WTC11 (cell line): ENCODE data around the gene LIN7B. TPM values are rescaled to one million over a fixed set of nuclear protein-coding genes. Genes with fewer than 3 reads are reported as not detected.

ENCODE experiments used
- ATAC-seq: fragments of 200-7000 bp; cut with Tn5 transposase; 2 replicates; pipeline ENCODE4 v1.10.0; 2021; ENCODE audit warnings: mild to moderate bottlenecking, moderate library complexity
- CTCF ChIA-PET: fragments of 300-600 bp; sonication (Branson Sonifier 250); formaldehyde crosslinking; loops from one replicate; lab custom pipeline; 2021; ENCODE audit warnings: antibody characterized with exemption; lab: Charles Lee
- POLR2A ChIA-PET: fragments of 350-600 bp; sonication (Branson Sonifier 250); formaldehyde crosslinking; loops from one replicate; lab custom pipeline; 2021; ENCODE audit warnings: antibody characterized with exemption; lab: Charles Lee
- DNase-seq: peaks from one replicate; pipeline ENCODE4 v3.0.0; 2021; ENCODE audit warnings: low spot score
- H3K27ac Mint-ChIP-seq: 2 replicates; pipeline ENCODE4 v1.8.0; 2021; ENCODE audit warnings: mixed read lengths
- H3K27me3 Mint-ChIP-seq: 2 replicates; pipeline ENCODE4 v1.8.0; 2021; ENCODE audit warnings: low read depth, mild to moderate bottlenecking, moderate library complexity, mixed read lengths
- H3K36me3 Mint-ChIP-seq: 2 replicates; pipeline ENCODE4 v1.8.0; 2021; ENCODE audit warnings: mixed read lengths
- H3K4me1 Mint-ChIP-seq: 2 replicates; pipeline ENCODE4 v1.8.0; 2022; ENCODE audit warnings: mixed read lengths
- H3K4me3 Mint-ChIP-seq: 2 replicates; pipeline ENCODE4 v1.8.0; 2021; ENCODE audit warnings: mild to moderate bottlenecking, moderate library complexity, mixed read lengths
- H3K9me3 Mint-ChIP-seq: 2 replicates; pipeline ENCODE4 v1.8.0; 2021; ENCODE audit warnings: mixed read lengths
- CREM ChIP-seq: sonication (generic); formaldehyde crosslinking; IDR thresholded peaks from 2 replicates; pipeline ENCODE4 v1.8.1; 2022; ENCODE audit warnings: mild to moderate bottlenecking, missing genetic modification reagents, moderate library complexity
- ESRRA ChIP-seq: sonication (generic); formaldehyde crosslinking; IDR thresholded peaks from 2 replicates; pipeline ENCODE4 v1.8.1; 2022; ENCODE audit warnings: mild to moderate bottlenecking, missing genetic modification reagents, borderline replicate concordance
- FOXK1 ChIP-seq: sonication (generic); formaldehyde crosslinking; IDR thresholded peaks from 2 replicates; pipeline ENCODE4 v1.8.0; 2022; ENCODE audit warnings: mild to moderate bottlenecking, moderate library complexity, missing genetic modification reagents
- FOXP1 ChIP-seq: sonication (generic); formaldehyde crosslinking; IDR thresholded peaks from 2 replicates; pipeline ENCODE4 v1.8.0; 2022; ENCODE audit warnings: missing genetic modification reagents, mild to moderate bottlenecking, moderate library complexity, borderline replicate concordance
- KAT7 ChIP-seq: sonication (generic); formaldehyde crosslinking; IDR thresholded peaks from 2 replicates; pipeline ENCODE4 v1.8.1; 2023; ENCODE audit warnings: missing genetic modification reagents, mild to moderate bottlenecking, borderline replicate concordance
- NFE2L1 ChIP-seq: sonication (generic); formaldehyde crosslinking; IDR thresholded peaks from 2 replicates; pipeline ENCODE4 v1.8.1; 2023; ENCODE audit warnings: missing genetic modification reagents
- SMAD4 ChIP-seq: sonication (generic); formaldehyde crosslinking; IDR thresholded peaks from 2 replicates; pipeline ENCODE4 v1.8.0; 2022; ENCODE audit warnings: mild to moderate bottlenecking, missing genetic modification reagents
- TEAD1 ChIP-seq: sonication (generic); formaldehyde crosslinking; IDR thresholded peaks from 2 replicates; pipeline ENCODE4 v1.8.0; 2022; ENCODE audit warnings: mild to moderate bottlenecking, missing genetic modification reagents
- ZNF121 ChIP-seq: sonication (generic); formaldehyde crosslinking; IDR thresholded peaks from 2 replicates; pipeline ENCODE4 v1.8.0; 2023; ENCODE audit warnings: missing genetic modification reagents
- ZNF138 ChIP-seq: sonication (generic); formaldehyde crosslinking; conservative IDR thresholded peaks from 2 replicates; pipeline ENCODE4 v1.8.1; 2022; ENCODE audit warnings: mild to moderate bottlenecking, moderate library complexity, missing genetic modification reagents
- ZNF317 ChIP-seq: sonication (generic); formaldehyde crosslinking; IDR thresholded peaks from 2 replicates; pipeline ENCODE4 v1.8.1; 2023; ENCODE audit warnings: low read depth, mild to moderate bottlenecking, moderate library complexity, missing genetic modification reagents, borderline replicate concordance
- total RNA-seq: library from RNA; stranded (reverse); gene quantifications from 3 replicates; pipeline ENCODE4 v1.2.3, GENCODE V29; 2021
- TF ChIP-seq, protein P1 (sequence below): sonication (generic); formaldehyde crosslinking; IDR thresholded peaks from 2 replicates; pipeline ENCODE4 v1.8.0; 2022; ENCODE audit warnings: mild to moderate bottlenecking, missing genetic modification reagents
- TF ChIP-seq, protein P2 (sequence below): sonication (generic); formaldehyde crosslinking; IDR thresholded peaks from 2 replicates; pipeline ENCODE4 v1.8.0; 2022; ENCODE audit warnings: mild to moderate bottlenecking, missing genetic modification reagents
- TF ChIP-seq, protein P3 (sequence below): fragments of 250-450 bp; sonication (Bioruptor Pico); IDR thresholded peaks from 2 replicates; pipeline ENCODE4 v1.9.0; 2021; ENCODE audit warnings: mild to moderate bottlenecking
- TF ChIP-seq, protein P4 (sequence below): sonication (generic); formaldehyde crosslinking; IDR thresholded peaks from 2 replicates; pipeline ENCODE4 v1.8.1; 2022; ENCODE audit warnings: mild to moderate bottlenecking, missing genetic modification reagents, moderate library complexity, borderline replicate concordance
- TF ChIP-seq, protein P5 (sequence below): sonication (generic); formaldehyde crosslinking; IDR thresholded peaks from 2 replicates; pipeline ENCODE4 v1.8.1; 2023; ENCODE audit warnings: mild to moderate bottlenecking, missing genetic modification reagents
- TF ChIP-seq, protein P6 (sequence below): sonication (generic); formaldehyde crosslinking; IDR thresholded peaks from 2 replicates; pipeline ENCODE4 v1.8.0; 2023; ENCODE audit warnings: missing genetic modification reagents
- TF ChIP-seq, protein P7 (sequence below): sonication (generic); formaldehyde crosslinking; IDR thresholded peaks from 2 replicates; pipeline ENCODE4 v1.8.1; 2023; ENCODE audit warnings: mild to moderate bottlenecking, moderate library complexity, missing genetic modification reagents
- TF ChIP-seq, protein P8 (sequence below): sonication (generic); formaldehyde crosslinking; IDR thresholded peaks from 2 replicates; pipeline ENCODE4 v1.8.1; 2022; ENCODE audit warnings: low read depth, mild to moderate bottlenecking, moderate library complexity, missing genetic modification reagents, borderline replicate concordance
- TF ChIP-seq, protein P9 (sequence below): sonication (generic); formaldehyde crosslinking; IDR thresholded peaks from 2 replicates; pipeline ENCODE4 v1.8.1; 2023; ENCODE audit warnings: mild to moderate bottlenecking, missing genetic modification reagents, moderate library complexity
- TF ChIP-seq, protein P10 (sequence below): sonication (generic); formaldehyde crosslinking; IDR thresholded peaks from 2 replicates; pipeline ENCODE4 v1.8.0; 2022; ENCODE audit warnings: missing genetic modification reagents

LIN7B gene
- total RNA-seq, 1 experiment from 2014 or later, result 5.1 TPM

DNA sequence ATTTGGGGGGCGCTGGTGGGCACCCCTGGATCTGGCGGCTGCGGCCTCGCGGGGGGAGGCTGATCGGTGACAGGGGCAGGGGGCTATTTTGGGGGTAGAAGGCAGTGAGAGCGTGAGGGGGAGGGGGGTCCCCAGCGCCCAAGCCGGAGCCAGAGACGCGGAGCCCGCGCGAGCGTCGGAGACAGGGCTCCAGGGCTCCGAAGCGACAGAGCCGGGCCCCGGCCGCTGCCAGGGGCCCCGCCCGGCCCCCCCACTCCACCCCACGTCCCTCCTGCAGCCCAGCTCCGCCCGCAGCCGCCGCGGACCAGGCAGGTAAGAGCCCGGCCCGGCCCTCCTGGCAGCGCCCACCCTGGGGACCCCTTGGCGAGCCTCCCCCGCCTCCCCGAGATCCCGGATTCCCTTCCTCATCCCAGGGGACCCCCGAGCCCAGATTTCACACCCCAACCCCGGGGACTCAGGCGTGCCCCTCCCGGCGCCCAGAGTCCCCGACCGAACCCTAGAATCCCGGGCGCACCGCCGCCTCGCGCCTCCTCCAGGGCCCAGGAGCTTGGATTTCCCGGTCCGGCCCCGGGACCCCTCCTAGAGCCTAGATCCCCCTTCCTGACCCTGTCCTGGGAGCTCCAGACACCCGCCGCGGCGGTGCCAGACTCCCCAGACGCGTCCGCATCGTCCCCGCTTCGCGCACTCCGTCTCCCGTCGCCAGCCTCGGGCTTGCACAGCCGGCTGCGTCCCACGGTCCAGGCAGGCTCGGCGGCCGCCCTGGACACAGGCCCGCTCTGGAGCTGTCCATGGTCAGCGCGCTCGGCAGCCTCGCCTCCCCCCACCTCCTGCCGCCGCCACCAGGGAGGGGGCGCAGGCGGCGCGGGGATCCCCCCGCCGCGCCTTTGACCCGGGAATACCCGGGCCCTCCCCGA is 5.5 kb downstream of the LIN7B start, which contains the start of gene PPFIA3:
PPFIA3 (plus strand) TSS at position 134 of the 914 bp plus-strand sequence. CDS start 8,330 bp downstream, outside the sequence.
- DNase-seq, result peak; percentile 63
- Mint-ChIP-seq H3K27ac (peak within 1 kb of the TSS; percentile 61), H3K4me3 (peak within 1 kb of the TSS; percentile 75), H3K27me3 (peaks cover 70% of the 10 kb centered on the region), H3K4me1 (peaks cover 12% of the 10 kb centered on the region), H3K36me3 (no peaks in the 10 kb centered on the region), H3K9me3 (no peaks in the 10 kb centered on the region)
- CTCF ChIA-PET, result interaction anchor here (0.5 to 2.7 kb wide), 17 partner anchors 13 to 1423 kb away, joined by 3 to 18 read pairs (median 4); partner anchors contain the start of gene RUVBL2
- ATAC-seq, result peak; percentile 8
- POLR2A ChIA-PET, result interaction anchor here (1.0 to 1.2 kb wide), 3 partner anchors 14 to 29 kb away, joined by 3 to 4 read pairs (median 3); no protein-coding TSS in a partner anchor
- TF ChIP-seq, protein P1, sequence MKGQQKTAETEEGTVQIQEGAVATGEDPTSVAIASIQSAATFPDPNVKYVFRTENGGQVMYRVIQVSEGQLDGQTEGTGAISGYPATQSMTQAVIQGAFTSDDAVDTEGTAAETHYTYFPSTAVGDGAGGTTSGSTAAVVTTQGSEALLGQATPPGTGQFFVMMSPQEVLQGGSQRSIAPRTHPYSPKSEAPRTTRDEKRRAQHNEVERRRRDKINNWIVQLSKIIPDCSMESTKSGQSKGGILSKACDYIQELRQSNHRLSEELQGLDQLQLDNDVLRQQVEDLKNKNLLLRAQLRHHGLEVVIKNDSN (CRISPR knock-in tag), result peak; percentile 54; the same call in 1 of the 2 replicates
- TF ChIP-seq ESRRA (peak; percentile 61; the same call in 1 of the 2 replicates), FOXK1 (peak; percentile 71; the same call in 1 of the 2 replicates), FOXP1 (peak; percentile 94; the same call in 1 of the 2 replicates), CREM (0 out of 2 replicates have a peak, but pooled peaks have one; percentile 46), ZNF138 (CRISPR knock-in tag) (no peak), SMAD4 (CRISPR knock-in tag) (no peak), ZNF317 (CRISPR knock-in tag) (0 out of 2 replicates have a peak, but pooled peaks have one; percentile 17), KAT7 (CRISPR knock-in tag) (0 out of 2 replicates have a peak, but pooled peaks have one; percentile 48), ZNF121 (CRISPR knock-in tag) (0 out of 2 replicates have a peak, but pooled peaks have one; percentile 47), TEAD1 (CRISPR knock-in tag) (0 out of 2 replicates have a peak, but pooled peaks have one; percentile 49), NFE2L1 (CRISPR knock-in tag) (peak; percentile 71; the same call in 1 of the 2 replicates)
- TF ChIP-seq, protein P2, sequence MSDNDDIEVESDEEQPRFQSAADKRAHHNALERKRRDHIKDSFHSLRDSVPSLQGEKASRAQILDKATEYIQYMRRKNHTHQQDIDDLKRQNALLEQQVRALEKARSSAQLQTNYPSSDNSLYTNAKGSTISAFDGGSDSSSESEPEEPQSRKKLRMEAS, result 0 out of 2 replicates have a peak, but pooled peaks have one; percentile 33
- TF ChIP-seq, protein P3, sequence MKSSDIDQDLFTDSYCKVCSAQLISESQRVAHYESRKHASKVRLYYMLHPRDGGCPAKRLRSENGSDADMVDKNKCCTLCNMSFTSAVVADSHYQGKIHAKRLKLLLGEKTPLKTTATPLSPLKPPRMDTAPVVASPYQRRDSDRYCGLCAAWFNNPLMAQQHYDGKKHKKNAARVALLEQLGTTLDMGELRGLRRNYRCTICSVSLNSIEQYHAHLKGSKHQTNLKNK (CRISPR knock-in tag), result no peak
- TF ChIP-seq, protein P4, sequence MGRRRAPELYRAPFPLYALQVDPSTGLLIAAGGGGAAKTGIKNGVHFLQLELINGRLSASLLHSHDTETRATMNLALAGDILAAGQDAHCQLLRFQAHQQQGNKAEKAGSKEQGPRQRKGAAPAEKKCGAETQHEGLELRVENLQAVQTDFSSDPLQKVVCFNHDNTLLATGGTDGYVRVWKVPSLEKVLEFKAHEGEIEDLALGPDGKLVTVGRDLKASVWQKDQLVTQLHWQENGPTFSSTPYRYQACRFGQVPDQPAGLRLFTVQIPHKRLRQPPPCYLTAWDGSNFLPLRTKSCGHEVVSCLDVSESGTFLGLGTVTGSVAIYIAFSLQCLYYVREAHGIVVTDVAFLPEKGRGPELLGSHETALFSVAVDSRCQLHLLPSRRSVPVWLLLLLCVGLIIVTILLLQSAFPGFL (CRISPR knock-in tag), result peak; percentile 40; the same call in 1 of the 2 replicates
- TF ChIP-seq, protein P5, sequence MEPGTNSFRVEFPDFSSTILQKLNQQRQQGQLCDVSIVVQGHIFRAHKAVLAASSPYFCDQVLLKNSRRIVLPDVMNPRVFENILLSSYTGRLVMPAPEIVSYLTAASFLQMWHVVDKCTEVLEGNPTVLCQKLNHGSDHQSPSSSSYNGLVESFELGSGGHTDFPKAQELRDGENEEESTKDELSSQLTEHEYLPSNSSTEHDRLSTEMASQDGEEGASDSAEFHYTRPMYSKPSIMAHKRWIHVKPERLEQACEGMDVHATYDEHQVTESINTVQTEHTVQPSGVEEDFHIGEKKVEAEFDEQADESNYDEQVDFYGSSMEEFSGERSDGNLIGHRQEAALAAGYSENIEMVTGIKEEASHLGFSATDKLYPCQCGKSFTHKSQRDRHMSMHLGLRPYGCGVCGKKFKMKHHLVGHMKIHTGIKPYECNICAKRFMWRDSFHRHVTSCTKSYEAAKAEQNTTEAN (CRISPR knock-in tag), result peak; percentile 80; the same call in 1 of the 2 replicates
- TF ChIP-seq, protein P6, sequence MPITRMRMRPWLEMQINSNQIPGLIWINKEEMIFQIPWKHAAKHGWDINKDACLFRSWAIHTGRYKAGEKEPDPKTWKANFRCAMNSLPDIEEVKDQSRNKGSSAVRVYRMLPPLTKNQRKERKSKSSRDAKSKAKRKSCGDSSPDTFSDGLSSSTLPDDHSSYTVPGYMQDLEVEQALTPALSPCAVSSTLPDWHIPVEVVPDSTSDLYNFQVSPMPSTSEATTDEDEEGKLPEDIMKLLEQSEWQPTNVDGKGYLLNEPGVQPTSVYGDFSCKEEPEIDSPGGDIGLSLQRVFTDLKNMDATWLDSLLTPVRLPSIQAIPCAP (CRISPR knock-in tag), result peak; percentile 43; the same call in 1 of the 2 replicates
- TF ChIP-seq, protein P7, sequence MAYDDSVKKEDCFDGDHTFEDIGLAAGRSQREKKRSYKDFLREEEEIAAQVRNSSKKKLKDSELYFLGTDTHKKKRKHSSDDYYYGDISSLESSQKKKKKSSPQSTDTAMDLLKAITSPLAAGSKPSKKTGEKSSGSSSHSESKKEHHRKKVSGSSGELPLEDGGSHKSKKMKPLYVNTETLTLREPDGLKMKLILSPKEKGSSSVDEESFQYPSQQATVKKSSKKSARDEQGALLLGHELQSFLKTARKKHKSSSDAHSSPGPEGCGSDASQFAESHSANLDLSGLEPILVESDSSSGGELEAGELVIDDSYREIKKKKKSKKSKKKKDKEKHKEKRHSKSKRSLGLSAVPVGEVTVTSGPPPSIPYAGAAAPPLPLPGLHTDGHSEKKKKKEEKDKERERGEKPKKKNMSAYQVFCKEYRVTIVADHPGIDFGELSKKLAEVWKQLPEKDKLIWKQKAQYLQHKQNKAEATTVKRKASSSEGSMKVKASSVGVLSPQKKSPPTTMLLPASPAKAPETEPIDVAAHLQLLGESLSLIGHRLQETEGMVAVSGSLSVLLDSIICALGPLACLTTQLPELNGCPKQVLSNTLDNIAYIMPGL, result 0 out of 2 replicates have a peak, but pooled peaks have one; percentile 47
- TF ChIP-seq, protein P8, sequence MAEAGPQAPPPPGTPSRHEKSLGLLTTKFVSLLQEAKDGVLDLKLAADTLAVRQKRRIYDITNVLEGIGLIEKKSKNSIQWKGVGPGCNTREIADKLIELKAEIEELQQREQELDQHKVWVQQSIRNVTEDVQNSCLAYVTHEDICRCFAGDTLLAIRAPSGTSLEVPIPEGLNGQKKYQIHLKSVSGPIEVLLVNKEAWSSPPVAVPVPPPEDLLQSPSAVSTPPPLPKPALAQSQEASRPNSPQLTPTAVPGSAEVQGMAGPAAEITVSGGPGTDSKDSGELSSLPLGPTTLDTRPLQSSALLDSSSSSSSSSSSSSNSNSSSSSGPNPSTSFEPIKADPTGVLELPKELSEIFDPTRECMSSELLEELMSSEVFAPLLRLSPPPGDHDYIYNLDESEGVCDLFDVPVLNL (CRISPR knock-in tag), result 0 out of 2 replicates have a peak, but pooled peaks have one; percentile 68
- TF ChIP-seq, protein P9, sequence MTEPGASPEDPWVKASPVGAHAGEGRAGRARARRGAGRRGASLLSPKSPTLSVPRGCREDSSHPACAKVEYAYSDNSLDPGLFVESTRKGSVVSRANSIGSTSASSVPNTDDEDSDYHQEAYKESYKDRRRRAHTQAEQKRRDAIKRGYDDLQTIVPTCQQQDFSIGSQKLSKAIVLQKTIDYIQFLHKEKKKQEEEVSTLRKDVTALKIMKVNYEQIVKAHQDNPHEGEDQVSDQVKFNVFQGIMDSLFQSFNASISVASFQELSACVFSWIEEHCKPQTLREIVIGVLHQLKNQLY, result no peak; the same call in 1 of the 2 replicates
- TF ChIP-seq, protein P10, sequence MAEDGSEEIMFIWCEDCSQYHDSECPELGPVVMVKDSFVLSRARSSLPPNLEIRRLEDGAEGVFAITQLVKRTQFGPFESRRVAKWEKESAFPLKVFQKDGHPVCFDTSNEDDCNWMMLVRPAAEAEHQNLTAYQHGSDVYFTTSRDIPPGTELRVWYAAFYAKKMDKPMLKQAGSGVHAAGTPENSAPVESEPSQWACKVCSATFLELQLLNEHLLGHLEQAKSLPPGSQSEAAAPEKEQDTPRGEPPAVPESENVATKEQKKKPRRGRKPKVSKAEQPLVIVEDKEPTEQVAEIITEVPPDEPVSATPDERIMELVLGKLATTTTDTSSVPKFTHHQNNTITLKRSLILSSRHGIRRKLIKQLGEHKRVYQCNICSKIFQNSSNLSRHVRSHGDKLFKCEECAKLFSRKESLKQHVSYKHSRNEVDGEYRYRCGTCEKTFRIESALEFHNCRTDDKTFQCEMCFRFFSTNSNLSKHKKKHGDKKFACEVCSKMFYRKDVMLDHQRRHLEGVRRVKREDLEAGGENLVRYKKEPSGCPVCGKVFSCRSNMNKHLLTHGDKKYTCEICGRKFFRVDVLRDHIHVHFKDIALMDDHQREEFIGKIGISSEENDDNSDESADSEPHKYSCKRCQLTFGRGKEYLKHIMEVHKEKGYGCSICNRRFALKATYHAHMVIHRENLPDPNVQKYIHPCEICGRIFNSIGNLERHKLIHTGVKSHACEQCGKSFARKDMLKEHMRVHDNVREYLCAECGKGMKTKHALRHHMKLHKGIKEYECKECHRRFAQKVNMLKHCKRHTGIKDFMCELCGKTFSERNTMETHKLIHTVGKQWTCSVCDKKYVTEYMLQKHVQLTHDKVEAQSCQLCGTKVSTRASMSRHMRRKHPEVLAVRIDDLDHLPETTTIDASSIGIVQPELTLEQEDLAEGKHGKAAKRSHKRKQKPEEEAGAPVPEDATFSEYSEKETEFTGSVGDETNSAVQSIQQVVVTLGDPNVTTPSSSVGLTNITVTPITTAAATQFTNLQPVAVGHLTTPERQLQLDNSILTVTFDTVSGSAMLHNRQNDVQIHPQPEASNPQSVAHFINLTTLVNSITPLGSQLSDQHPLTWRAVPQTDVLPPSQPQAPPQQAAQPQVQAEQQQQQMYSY (CRISPR knock-in tag), result peak; percentile 39; the same call in 1 of the 2 replicates
